ENCODE data around the gene DDC.

The DDC gene

DNA sequence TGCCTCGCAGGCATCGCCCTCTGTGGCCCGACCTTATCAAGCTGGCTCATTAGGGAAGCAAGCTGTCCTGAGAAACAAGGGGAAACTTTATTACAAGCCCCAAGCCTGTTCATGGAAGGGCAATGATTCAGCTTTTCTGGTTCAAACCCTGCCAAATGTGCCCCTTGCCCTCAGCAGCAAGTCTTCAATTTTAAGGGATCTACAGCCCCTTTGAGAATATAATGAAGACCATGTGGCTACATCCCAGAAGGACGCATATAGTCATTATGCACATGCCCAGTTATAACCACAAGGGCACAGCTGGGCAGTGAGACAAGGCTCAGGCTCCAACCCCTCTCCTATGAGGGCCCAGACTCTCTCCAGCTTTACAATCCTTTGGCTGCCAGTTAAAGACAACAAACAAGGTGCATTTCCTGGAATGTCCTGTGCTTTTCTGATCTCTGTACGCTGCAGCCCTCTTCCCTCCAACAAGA lies 56.7 kb downstream of the DDC start:
- no peak overlapping the region for H3K27ac ChIP-seq
- ChIA-PET POLR2A (ENCODE audit: low non-redundant PET) (no interaction called here), CTCF (interaction anchor here (0.9 kb wide), 1 partner anchor 27 kb away, joined by 3 read pairs; no protein-coding TSS in a partner anchor)
- TF ChIP-seq, protein P1, sequence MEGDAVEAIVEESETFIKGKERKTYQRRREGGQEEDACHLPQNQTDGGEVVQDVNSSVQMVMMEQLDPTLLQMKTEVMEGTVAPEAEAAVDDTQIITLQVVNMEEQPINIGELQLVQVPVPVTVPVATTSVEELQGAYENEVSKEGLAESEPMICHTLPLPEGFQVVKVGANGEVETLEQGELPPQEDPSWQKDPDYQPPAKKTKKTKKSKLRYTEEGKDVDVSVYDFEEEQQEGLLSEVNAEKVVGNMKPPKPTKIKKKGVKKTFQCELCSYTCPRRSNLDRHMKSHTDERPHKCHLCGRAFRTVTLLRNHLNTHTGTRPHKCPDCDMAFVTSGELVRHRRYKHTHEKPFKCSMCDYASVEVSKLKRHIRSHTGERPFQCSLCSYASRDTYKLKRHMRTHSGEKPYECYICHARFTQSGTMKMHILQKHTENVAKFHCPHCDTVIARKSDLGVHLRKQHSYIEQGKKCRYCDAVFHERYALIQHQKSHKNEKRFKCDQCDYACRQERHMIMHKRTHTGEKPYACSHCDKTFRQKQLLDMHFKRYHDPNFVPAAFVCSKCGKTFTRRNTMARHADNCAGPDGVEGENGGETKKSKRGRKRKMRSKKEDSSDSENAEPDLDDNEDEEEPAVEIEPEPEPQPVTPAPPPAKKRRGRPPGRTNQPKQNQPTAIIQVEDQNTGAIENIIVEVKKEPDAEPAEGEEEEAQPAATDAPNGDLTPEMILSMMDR (conservative IDR thresholded peaks at IDR 0.05; ENCODE audit: low read depth), result no peak
- no peak for DNase-seq (ENCODE audit: low spot score)

DNA sequence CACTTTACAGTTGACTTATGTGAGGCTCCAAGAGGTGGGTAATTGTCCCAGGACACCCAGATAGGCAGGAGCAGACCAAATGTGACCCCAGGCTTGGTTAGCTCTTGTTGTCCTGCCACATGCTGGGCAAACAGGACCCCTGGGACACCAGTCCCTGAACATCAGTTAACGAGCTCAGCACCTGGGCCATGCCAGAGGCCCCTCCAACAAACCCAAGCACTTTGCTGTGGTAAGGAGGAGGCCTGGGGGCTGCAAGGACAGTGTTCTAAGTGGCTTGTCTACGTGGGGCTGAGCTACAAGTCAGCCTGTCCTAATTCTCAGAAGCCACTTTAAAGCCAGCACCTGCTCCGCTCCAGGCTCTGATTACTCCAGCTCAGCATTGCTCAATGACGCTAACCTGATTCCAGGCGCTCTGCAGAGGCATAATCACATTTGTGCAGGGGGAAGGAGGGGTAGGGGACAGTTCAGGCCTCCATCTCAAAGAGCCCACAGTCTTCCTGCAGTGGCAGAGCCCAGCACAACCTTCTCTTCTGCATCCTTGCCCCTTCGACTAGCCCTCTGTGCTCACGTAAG lies 57.2 kb downstream of the DDC start:
- DNase-seq (ENCODE audit: low spot score), result no peak
- ChIA-PET CTCF (interaction anchor here (0.6 to 0.9 kb wide), 2 partner anchors 27 to 1015 kb away, joined by 3 read pairs; no protein-coding TSS in a partner anchor), POLR2A (ENCODE audit: low non-redundant PET) (interaction anchor here (0.6 kb wide), 1 partner anchor 689 kb away, joined by 4 read pairs; no protein-coding TSS in a partner anchor)
- TF ChIP-seq, protein P1 (conservative IDR thresholded peaks at IDR 0.05; ENCODE audit: low read depth), result no peak
- no peak overlapping the region for H3K27ac ChIP-seq

DNA sequence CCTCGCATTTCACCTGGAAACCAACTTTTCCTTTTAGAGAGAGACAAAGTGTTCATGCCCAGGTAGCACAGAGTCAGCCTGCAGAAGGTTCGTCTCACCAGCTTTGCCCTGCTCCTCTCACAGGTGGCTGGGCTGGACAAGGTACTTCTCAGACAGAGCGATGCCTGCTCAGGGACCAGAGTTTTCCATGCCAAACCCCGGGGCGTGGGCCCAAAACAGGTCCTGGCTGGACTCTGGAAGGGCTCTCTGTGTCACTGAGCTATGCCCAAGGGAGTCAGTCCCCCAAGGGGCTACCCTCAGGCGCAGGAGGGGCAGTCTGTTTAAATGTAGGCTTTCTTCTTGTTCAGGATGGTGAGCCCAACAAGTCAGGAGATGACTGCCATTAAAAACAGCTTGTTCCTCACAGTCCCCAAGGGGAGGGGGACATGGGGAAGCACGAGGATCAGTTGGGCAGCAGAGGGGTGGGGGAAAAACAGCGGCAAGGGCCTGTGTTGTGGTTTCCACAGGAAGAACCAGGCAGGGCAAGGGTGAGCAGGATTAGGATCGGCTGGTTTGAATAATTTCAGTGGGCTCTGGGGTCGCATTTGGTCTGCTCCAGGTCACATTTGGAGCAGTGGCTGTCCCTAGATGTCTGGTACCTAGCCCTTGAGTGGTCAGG lies 59.5 kb downstream of the DDC start:
- TF ChIP-seq, protein P1 (conservative IDR thresholded peaks at IDR 0.05; ENCODE audit: low read depth), result no peak
- ChIA-PET CTCF (interaction anchor here (1.0 kb wide), 1 partner anchor 83 kb away, joined by 3 read pairs; no protein-coding TSS in a partner anchor), POLR2A (ENCODE audit: low non-redundant PET) (no interaction called here)
- H3K27ac ChIP-seq, result no peak overlapping the region
- no peak for DNase-seq (ENCODE audit: low spot score)

DNA sequence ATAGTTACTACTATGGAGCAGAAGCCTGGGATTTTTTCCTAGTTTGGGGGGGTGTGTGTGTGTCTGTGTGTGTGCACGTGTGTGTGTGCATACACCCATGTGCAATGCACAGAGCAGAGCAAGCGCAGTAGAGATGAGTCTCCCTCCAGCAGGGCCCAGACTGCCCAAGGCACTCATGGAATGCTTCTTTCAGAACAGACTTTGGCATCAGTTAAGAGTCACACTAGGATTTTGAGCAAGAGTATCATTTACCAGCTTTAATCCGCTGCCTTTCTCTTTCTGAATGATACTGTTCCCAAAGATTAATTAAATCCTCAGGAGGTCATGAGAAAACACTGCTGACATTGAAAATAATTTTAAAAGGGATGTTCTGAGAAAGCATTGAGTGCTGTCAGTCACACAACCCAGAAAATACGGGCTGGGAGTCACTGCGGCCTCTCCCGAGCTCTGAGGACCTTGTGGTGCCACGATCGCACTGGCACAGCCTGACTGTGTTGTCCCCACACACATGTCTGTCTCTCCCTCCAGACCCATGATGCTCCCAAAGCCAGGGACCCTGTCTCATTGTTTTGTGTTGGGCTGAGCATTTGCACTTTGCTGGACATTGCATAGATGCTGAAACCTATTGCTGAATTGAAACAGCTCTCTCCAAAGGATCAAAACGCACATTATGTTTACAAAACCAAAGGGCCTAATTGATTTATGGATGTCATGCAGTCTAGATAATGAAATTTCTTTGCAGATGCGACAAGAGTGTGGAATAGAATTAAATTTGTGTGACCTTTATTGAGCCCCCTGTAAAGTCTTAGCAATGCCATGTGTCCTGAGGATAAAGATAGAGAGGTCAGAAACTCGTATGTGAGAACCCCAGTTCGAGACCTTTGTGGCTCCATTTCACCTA lies 60.3 kb downstream of the DDC start:
- no peak for DNase-seq (ENCODE audit: low spot score)
- CTCF ChIA-PET, result interaction anchor here (1.0 kb wide), 1 partner anchor 84 kb away, joined by 3 read pairs; no protein-coding TSS in a partner anchor
- POLR2A ChIA-PET (ENCODE audit: low non-redundant PET), result no interaction called here
- H3K27ac ChIP-seq, result no peak overlapping the region
- TF ChIP-seq, protein P1 (conservative IDR thresholded peaks at IDR 0.05; ENCODE audit: low read depth), result no peak

DNA sequence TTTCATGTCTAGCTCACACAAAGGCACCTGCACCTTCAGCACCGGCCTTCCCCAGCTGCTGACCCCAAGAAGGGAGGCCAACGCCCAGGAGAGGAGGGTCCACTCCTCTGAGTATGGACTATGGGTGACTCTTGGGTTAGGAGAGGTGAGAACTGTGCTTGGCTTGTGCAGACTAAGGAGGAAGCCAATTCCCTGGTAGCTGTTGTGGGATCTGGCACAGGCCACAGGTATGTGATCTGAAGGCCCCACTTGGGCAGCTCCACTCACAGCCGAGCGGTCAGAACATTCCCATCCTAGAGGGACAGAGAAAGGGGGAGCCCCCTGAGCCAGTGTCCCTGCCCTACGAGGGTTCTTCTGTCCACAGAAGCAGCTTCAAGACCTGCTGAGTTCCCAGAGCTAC lies 62.3 kb downstream of the DDC start:
- CTCF ChIA-PET, result interaction anchor here (0.6 to 1.7 kb wide), 2 partner anchors 35 to 724 kb away, joined by 3 to 4 read pairs; no protein-coding TSS in a partner anchor
- peak overlapping the region; percentile 89 for H3K27ac ChIP-seq
- TF ChIP-seq, protein P1 (conservative IDR thresholded peaks at IDR 0.05; ENCODE audit: low read depth), result no peak
- no peak for DNase-seq (ENCODE audit: low spot score)
- POLR2A ChIA-PET (ENCODE audit: low non-redundant PET), result no interaction called here
